Large intestine (tissue), 3 donors: ENCODE results near the gene RAD9A. TPM values are rescaled to one million over a fixed set of nuclear protein-coding genes. Genes with fewer than 3 reads are reported as not detected.

Experiments used
- DNase-seq, 2 donors: peaks; one replicate each; pipeline versions ENCODE4 v3.0.0 to v3.0.0-alpha.2; 2013
- H3K27ac ChIP-seq: one replicate; pipeline ENCODE4 v1.5.1; 2013; ENCODE audit warnings: low read length
- H3K27me3 ChIP-seq: 2 replicates; pipeline ENCODE4 v1.6.1; 2013; ENCODE audit warnings: low read length; ENCODE audit not compliant: control insufficient read depth, insufficient read depth
- H3K36me3 ChIP-seq: 2 replicates; pipeline ENCODE4 v1.6.1; 2013; ENCODE audit warnings: low read length; ENCODE audit not compliant: control insufficient read depth, insufficient read depth
- H3K4me1 ChIP-seq: one replicate; pipeline ENCODE4 v1.6.1; 2013; ENCODE audit warnings: low read length; ENCODE audit not compliant: control insufficient read depth, insufficient read depth
- H3K4me3 ChIP-seq: one replicate; pipeline ENCODE4 v1.5.1; 2013; ENCODE audit warnings: low read length
- H3K9me3 ChIP-seq: one replicate; pipeline ENCODE4 v1.6.1; 2013; ENCODE audit warnings: mild to moderate bottlenecking, low read depth, low read length, moderate library complexity; ENCODE audit not compliant: control insufficient read depth
- WGBS: methylation state at CpG from one replicate; pipeline ENCODE4 v1.1.5; 2013; ENCODE audit warnings: low lambda C conversion rate; ENCODE audit not compliant: insufficient coverage; 5-methylcytosine and 5-hydroxymethylcytosine counted together
- polyA plus RNA-seq: library from polyadenylated mRNA; unstranded; fragments of 120-200 nt; gene quantifications from one replicate; pipeline ENCODE4 v1.2.1, GENCODE V29; 2013

The RAD9A gene
- polyA plus RNA-seq, 1 donor, result 22.1 TPM

DNA sequence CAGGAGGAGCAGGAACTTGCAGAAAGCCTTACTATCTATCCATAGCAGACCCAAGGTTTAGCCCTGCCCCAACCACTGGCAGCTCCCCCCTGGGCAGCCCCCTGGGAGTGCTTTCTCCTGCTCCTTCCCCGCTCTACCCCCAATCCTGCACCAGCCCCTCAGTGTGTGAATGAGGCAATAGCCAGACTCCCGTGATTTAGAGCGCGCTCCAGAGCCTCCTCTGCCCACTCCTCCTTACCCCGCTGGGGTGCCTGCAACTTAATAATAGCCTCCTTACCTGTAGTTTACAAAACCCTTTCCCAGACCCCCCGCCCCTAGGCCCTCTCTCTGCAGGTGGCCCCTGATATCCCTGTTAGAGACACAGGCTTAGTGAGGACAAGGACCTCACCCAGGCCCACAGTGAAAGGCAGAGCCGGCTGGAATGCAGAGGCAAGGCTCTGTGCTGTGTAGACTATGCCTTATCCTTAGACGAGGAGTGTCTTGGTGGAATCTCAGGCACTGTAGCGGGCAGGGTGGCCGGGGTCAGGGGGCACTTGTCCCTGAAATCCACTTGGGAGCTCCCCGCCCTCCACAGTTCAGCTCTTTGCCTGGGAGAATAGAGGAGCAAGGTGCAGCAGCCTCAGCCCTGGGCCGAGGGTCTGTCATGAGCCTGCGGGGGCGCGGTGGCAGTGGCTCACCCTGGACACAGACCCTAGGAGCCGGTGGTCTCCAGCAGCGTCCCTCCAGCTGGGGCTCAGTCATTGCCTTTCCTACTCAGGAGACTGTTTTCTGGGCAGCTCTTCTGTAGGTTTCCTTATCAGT, 19.4 kb downstream of the RAD9A start:
- Histone ChIP-seq H3K4me3 (no peak overlapping the region), H3K27me3 (peaks cover 38% of the 10 kb centered on the region), H3K27ac (no peak overlapping the region), H3K36me3 (no peaks in the 10 kb centered on the region), H3K4me1 (peaks cover 7% of the 10 kb centered on the region), H3K9me3 (no peaks in the 10 kb centered on the region)
- no peak for DNase-seq
- no CpG with 5 or more reads among the region's 17 CpGs for WGBS

DNA sequence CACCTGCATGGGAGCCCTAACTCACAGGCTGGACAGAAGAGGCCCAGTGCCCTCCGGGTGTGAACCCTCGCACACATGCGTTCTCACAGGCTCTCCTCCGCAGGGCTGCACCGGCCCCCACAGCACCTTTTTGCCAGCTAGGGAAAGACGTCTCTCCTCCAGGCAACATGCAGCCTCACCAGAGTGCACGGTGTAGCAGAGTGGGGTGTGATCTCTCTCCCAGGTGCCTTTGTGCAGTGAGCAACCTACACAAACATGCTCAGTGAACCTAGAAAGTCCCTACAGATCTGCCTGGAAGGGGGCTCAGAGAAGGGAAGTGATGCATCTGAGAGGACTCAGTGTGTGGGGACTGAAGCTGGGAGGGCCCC, 20.0 kb downstream of the RAD9A start:
- no peak overlapping the region for H3K4me3 ChIP-seq
- WGBS, result no CpG with 5 or more reads among the region's 7 CpGs
- no peaks in the 10 kb centered on the region for H3K36me3 ChIP-seq
- H3K4me1 ChIP-seq, result peaks cover 11% of the 10 kb centered on the region
- DNase-seq, result no peak
- no peak overlapping the region for H3K27ac ChIP-seq
- H3K9me3 ChIP-seq, result no peaks in the 10 kb centered on the region
- peaks cover 41% of the 10 kb centered on the region for H3K27me3 ChIP-seq

GRCh38 chr11:67412495-67413179, 20.9 kb downstream of the RAD9A start:
- Histone ChIP-seq H3K27ac (no peak overlapping the region), H3K9me3 (peaks cover 4% of the 10 kb centered on the region), H3K36me3 (no peaks in the 10 kb centered on the region), H3K27me3 (peaks cover 41% of the 10 kb centered on the region), H3K4me1 (peaks cover 11% of the 10 kb centered on the region), H3K4me3 (no peak overlapping the region)
- no peak for DNase-seq
- WGBS, result no CpG with 5 or more reads among the region's 9 CpGs

DNA sequence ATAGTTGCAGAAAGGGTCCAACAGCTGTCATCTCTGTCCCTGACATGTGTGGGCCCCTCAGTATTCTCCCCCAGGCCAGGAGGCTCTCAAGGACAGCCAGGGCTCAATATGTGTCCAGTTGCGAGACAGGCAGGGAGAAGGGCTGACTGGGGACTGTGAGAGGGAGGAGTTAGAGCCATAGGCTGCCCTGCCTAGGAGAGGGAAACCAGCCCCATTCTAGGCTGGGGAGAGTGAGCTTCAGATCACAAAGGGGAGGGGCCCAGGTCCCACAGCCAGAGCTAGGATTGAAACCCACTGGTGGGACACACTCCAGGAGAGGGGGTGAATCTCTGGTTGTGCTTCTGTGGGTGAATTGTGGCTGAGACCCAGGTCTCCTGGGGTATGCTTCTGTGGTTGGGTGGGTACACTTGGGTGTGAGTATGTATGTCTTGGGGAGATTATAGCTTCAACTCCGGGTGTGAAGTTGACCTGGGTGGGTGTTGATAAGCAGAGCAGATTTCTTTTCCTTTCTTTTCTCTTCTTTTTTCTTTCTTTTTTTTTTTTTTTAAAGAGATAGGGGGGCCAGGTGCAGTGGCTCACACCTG, 21.6 kb downstream of the RAD9A start:
- Histone ChIP-seq H3K4me1 (peaks cover 11% of the 10 kb centered on the region), H3K27ac (no peak overlapping the region), H3K4me3 (no peak overlapping the region), H3K36me3 (no peaks in the 10 kb centered on the region), H3K27me3 (peaks cover 38% of the 10 kb centered on the region), H3K9me3 (peaks cover 4% of the 10 kb centered on the region)
- no peak for DNase-seq
- 43% methylated on average over 1 of the region's 2 CpGs for WGBS

GRCh38 chr11:67415501-67416304, 23.9 kb downstream of the RAD9A start, which contains the start of gene CARNS1:
Gene CARNS1, plus strand, starts transcription at chr11:67415678. Its CDS starts 522 bp downstream, at chr11:67416200.
- no peak within 1 kb of the TSS for H3K27ac ChIP-seq
- peaks cover 25% of the 10 kb centered on the region for H3K27me3 ChIP-seq
- peaks cover 18% of the 10 kb centered on the region for H3K4me1 ChIP-seq
- H3K4me3 ChIP-seq, result no peak within 1 kb of the TSS
- no CpG with 5 or more reads among the region's 67 CpGs for WGBS
- H3K36me3 ChIP-seq, result no peaks in the 10 kb centered on the region
- peaks cover 4% of the 10 kb centered on the region for H3K9me3 ChIP-seq
- no peak for DNase-seq

- WGBS, result 60% methylated on average over 2 of the region's 21 CpGs
- Histone ChIP-seq H3K27ac (no peak overlapping the region), H3K4me1 (peaks cover 18% of the 10 kb centered on the region), H3K4me3 (no peak overlapping the region), H3K27me3 (peaks cover 19% of the 10 kb centered on the region), H3K36me3 (no peaks in the 10 kb centered on the region), H3K9me3 (peaks cover 4% of the 10 kb centered on the region)
- no peak for DNase-seq
These were observed 24.9 kb downstream of the RAD9A start for GRCh38 chr11:67416416-67417335.

- no peak overlapping the region for H3K27ac ChIP-seq
- WGBS, result no CpG with 5 or more reads among the region's 12 CpGs
- peaks cover 16% of the 10 kb centered on the region for H3K27me3 ChIP-seq
- H3K4me3 ChIP-seq, result no peak overlapping the region
- no peak for DNase-seq
- H3K36me3 ChIP-seq, result no peaks in the 10 kb centered on the region
- H3K4me1 ChIP-seq, result peaks cover 18% of the 10 kb centered on the region
- H3K9me3 ChIP-seq, result peaks cover 4% of the 10 kb centered on the region
These were observed 25.6 kb downstream of the RAD9A start for GRCh38 chr11:67417425-67417824.

DNA sequence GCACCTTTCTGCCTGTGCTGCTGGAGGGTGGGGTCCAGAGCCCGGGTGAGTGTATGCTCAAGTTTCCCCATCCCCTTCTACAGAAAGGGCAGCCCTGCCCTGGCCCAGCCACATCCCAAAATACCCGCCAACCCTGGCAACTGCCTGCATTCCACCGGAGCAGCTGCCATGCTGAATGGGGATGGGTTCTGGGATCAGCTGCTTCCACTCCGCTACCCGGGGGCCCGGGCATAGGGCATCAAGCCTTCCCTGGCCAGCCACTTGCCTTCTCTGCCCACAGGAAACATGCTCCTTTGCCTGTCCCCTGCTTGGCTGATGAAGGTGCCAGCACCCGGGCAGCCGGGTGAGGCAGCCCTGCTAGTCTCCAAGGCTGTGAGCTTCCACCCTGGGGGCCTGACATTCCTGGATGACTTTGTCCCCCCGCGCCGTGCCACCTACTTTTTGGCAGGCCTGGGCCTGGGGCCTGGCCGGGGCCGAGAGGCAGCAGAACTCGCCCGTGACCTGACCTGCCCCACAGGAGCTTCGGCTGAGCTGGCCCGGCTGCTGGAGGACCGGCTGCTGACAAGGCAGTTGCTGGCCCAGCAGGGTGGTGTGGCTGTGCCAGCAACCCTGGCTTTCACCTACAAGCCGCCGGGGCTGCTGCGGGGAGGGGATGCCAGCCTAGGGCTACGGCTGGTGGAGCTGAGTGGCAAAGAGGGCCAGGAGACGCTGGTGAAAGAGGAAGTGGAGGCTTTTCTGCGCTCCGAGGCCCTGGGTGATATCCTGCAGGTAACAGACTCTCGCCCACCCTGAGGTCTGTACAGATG, 26.9 kb downstream of the RAD9A start:
- no peak for DNase-seq

More for the DNA sequence above, 26.9 kb downstream of the RAD9A start:
- Histone ChIP-seq H3K27ac (no peak overlapping the region), H3K4me1 (peaks cover 21% of the 10 kb centered on the region), H3K27me3 (peaks cover 16% of the 10 kb centered on the region), H3K36me3 (no peaks in the 10 kb centered on the region), H3K9me3 (peaks cover 4% of the 10 kb centered on the region), H3K4me3 (no peak overlapping the region)
- no CpG with 5 or more reads among the region's 26 CpGs for WGBS
